ENCODE data around the gene SGCD.

SGCD gene

GRCh38 chr5:156331845-156332244 is 4.9 kb downstream of the SGCD start:
- no peak for DNase-seq
- Mint-ChIP-seq H3K9me3 (no peaks in the 10 kb centered on the region), H3K4me1 (ENCODE audit: low read depth in 2 of 2) (peaks cover 0 to under 1% of the 10 kb centered on the region in 2 donors), H3K27ac (no peak overlapping the region), H3K27me3 (peaks cover 6 to 20% of the 10 kb centered on the region in 2 donors), H3K4me3 (no peak overlapping the region), H3K36me3 (ENCODE audit: insufficient read depth) (no peaks in the 10 kb centered on the region)
- no peak for ATAC-seq (replicated peaks)

GRCh38 chr5:156332245-156332644 is 5.3 kb downstream of the SGCD start:
- Mint-ChIP-seq H3K36me3 (ENCODE audit: insufficient read depth) (no peaks in the 10 kb centered on the region), H3K27me3 (peaks cover 2 to 16% of the 10 kb centered on the region in 2 donors), H3K27ac (no peak overlapping the region), H3K4me3 (no peak overlapping the region), H3K4me1 (ENCODE audit: low read depth in 2 of 2) (no peaks in the 10 kb centered on the region), H3K9me3 (no peaks in the 10 kb centered on the region)
- ATAC-seq (replicated peaks) (no peak), DNase-seq (no peak)

GRCh38 chr5:156339139-156339841 is 12.3 kb downstream of the SGCD start:
- H3K4me3 Mint-ChIP-seq, result no peak overlapping the region
- no peak for ATAC-seq (replicated peaks)
- H3K9me3 Mint-ChIP-seq, result no peaks in the 10 kb centered on the region

GRCh38 chr5:156340893-156341292 is 13.9 kb downstream of the SGCD start:
- no peaks in the 10 kb centered on the region for H3K4me1 Mint-ChIP-seq (ENCODE audit: low read depth in 2 of 2)
- DNase-seq (no peak), ATAC-seq (replicated peaks) (no peak)
- no peaks in the 10 kb centered on the region for H3K9me3 Mint-ChIP-seq
- H3K27me3 Mint-ChIP-seq, result peaks cover 0 to 15% of the 10 kb centered on the region in 2 donors
- H3K27ac Mint-ChIP-seq, result no peak overlapping the region
- H3K36me3 Mint-ChIP-seq (ENCODE audit: insufficient read depth), result no peaks in the 10 kb centered on the region
- no peak overlapping the region for H3K4me3 Mint-ChIP-seq

More at GRCh38 chr5:156339139-156339841, 12.3 kb downstream of the SGCD start:
- Mint-ChIP-seq H3K36me3 (ENCODE audit: insufficient read depth) (no peaks in the 10 kb centered on the region), H3K27me3 (peaks cover 0 to 1% of the 10 kb centered on the region in 2 donors), H3K4me1 (ENCODE audit: low read depth in 2 of 2) (no peaks in the 10 kb centered on the region), H3K27ac (no peak overlapping the region)
- DNase-seq, result no peak

GRCh38 chr5:156350256-156350655 is 23.3 kb downstream of the SGCD start:
- Mint-ChIP-seq H3K4me3 (no peak overlapping the region), H3K9me3 (no peaks in the 10 kb centered on the region)

GRCh38 chr5:156351423-156351822 is 24.5 kb downstream of the SGCD start:
- Mint-ChIP-seq H3K4me1 (ENCODE audit: low read depth in 2 of 2) (no peaks in the 10 kb centered on the region), H3K9me3 (no peaks in the 10 kb centered on the region), H3K4me3 (no peak overlapping the region), H3K27me3 (peaks cover 0 to 24% of the 10 kb centered on the region in 2 donors), H3K36me3 (ENCODE audit: insufficient read depth) (no peaks in the 10 kb centered on the region), H3K27ac (no peak overlapping the region)
- no peak for ATAC-seq (replicated peaks)
- DNase-seq, result no peak

More at GRCh38 chr5:156350256-156350655, 23.3 kb downstream of the SGCD start:
- peaks cover 4 to 20% of the 10 kb centered on the region in 2 donors for H3K27me3 Mint-ChIP-seq
- H3K4me1 Mint-ChIP-seq (ENCODE audit: low read depth in 2 of 2), result no peaks in the 10 kb centered on the region
- H3K27ac Mint-ChIP-seq, result no peak overlapping the region
- ATAC-seq (replicated peaks) (no peak), DNase-seq (no peak)
- H3K36me3 Mint-ChIP-seq (ENCODE audit: insufficient read depth), result no peaks in the 10 kb centered on the region

- H3K36me3 Mint-ChIP-seq (ENCODE audit: insufficient read depth), result no peaks in the 10 kb centered on the region
- DNase-seq (no peak), ATAC-seq (replicated peaks) (no peak)
- no peaks in the 10 kb centered on the region for H3K9me3 Mint-ChIP-seq
- no peak overlapping the region for H3K27ac Mint-ChIP-seq
- no peaks in the 10 kb centered on the region for H3K4me1 Mint-ChIP-seq (ENCODE audit: low read depth in 2 of 2)
- peaks cover 0 to 8% of the 10 kb centered on the region in 2 donors for H3K27me3 Mint-ChIP-seq
- H3K4me3 Mint-ChIP-seq, result no peak overlapping the region
Observed at GRCh38 chr5:156354571-156354970, 27.6 kb downstream of the SGCD start.

- Mint-ChIP-seq H3K36me3 (ENCODE audit: insufficient read depth) (no peaks in the 10 kb centered on the region), H3K4me1 (ENCODE audit: low read depth in 2 of 2) (no peaks in the 10 kb centered on the region), H3K9me3 (no peaks in the 10 kb centered on the region), H3K4me3 (no peak overlapping the region), H3K27ac (no peak overlapping the region), H3K27me3 (peaks cover 0 to 17% of the 10 kb centered on the region in 2 donors)
- DNase-seq (no peak), ATAC-seq (replicated peaks) (no peak)
Observed at GRCh38 chr5:156356238-156356637, 29.3 kb downstream of the SGCD start.

GRCh38 chr5:156359476-156359875 is 32.5 kb downstream of the SGCD start:
- Mint-ChIP-seq H3K27me3 (peaks cover 0 to 17% of the 10 kb centered on the region in 2 donors), H3K4me3 (no peak overlapping the region), H3K4me1 (ENCODE audit: low read depth in 2 of 2) (no peaks in the 10 kb centered on the region), H3K36me3 (ENCODE audit: insufficient read depth) (no peaks in the 10 kb centered on the region), H3K27ac (no peak overlapping the region), H3K9me3 (no peaks in the 10 kb centered on the region)
- DNase-seq, result no peak
- no peak for ATAC-seq (replicated peaks)

- Mint-ChIP-seq H3K27me3 (peaks cover 0 to 11% of the 10 kb centered on the region in 2 donors), H3K9me3 (no peaks in the 10 kb centered on the region), H3K27ac (no peak overlapping the region), H3K36me3 (ENCODE audit: insufficient read depth) (no peaks in the 10 kb centered on the region), H3K4me1 (ENCODE audit: low read depth in 2 of 2) (no peaks in the 10 kb centered on the region), H3K4me3 (no peak overlapping the region)
- ATAC-seq (replicated peaks) (no peak), DNase-seq (no peak)
Observed at GRCh38 chr5:156361436-156362109, 34.6 kb downstream of the SGCD start.

- H3K27ac Mint-ChIP-seq, result no peak overlapping the region
- H3K4me1 Mint-ChIP-seq (ENCODE audit: low read depth in 2 of 2), result no peaks in the 10 kb centered on the region
- no peaks in the 10 kb centered on the region for H3K9me3 Mint-ChIP-seq
- DNase-seq, result no peak
- ATAC-seq (replicated peaks), result no peak
- H3K4me3 Mint-ChIP-seq, result no peak overlapping the region
- no peaks in the 10 kb centered on the region for H3K36me3 Mint-ChIP-seq (ENCODE audit: insufficient read depth)
- H3K27me3 Mint-ChIP-seq, result peaks cover 1 to 9% of the 10 kb centered on the region in 2 donors
Observed at GRCh38 chr5:156363861-156364260, 36.9 kb downstream of the SGCD start.

GRCh38 chr5:156366521-156366920 is 39.6 kb downstream of the SGCD start:
- no peak overlapping the region for H3K4me3 Mint-ChIP-seq
- DNase-seq (no peak), ATAC-seq (replicated peaks) (no peak)
- no peaks in the 10 kb centered on the region for H3K9me3 Mint-ChIP-seq
- no peak overlapping the region for H3K27ac Mint-ChIP-seq
- H3K36me3 Mint-ChIP-seq (ENCODE audit: insufficient read depth), result no peaks in the 10 kb centered on the region
- H3K27me3 Mint-ChIP-seq, result peaks cover 0 to 5% of the 10 kb centered on the region in 2 donors
- H3K4me1 Mint-ChIP-seq (ENCODE audit: low read depth in 2 of 2), result no peaks in the 10 kb centered on the region

GRCh38 chr5:156367597-156367996 is 40.6 kb downstream of the SGCD start:
- ATAC-seq (replicated peaks), result no peak
- peaks cover 0 to 5% of the 10 kb centered on the region in 2 donors for H3K27me3 Mint-ChIP-seq
- DNase-seq, result no peak
- no peaks in the 10 kb centered on the region for H3K4me1 Mint-ChIP-seq (ENCODE audit: low read depth in 2 of 2)
- no peak overlapping the region for H3K27ac Mint-ChIP-seq
- no peaks in the 10 kb centered on the region for H3K9me3 Mint-ChIP-seq
- no peaks in the 10 kb centered on the region for H3K36me3 Mint-ChIP-seq (ENCODE audit: insufficient read depth)
- no peak overlapping the region for H3K4me3 Mint-ChIP-seq

GRCh38 chr5:156375895-156376495 is 49.0 kb downstream of the SGCD start:
- no peak overlapping the region for H3K27ac Mint-ChIP-seq
- H3K4me1 Mint-ChIP-seq (ENCODE audit: low read depth in 2 of 2), result no peaks in the 10 kb centered on the region
- H3K36me3 Mint-ChIP-seq (ENCODE audit: insufficient read depth), result no peaks in the 10 kb centered on the region
- H3K9me3 Mint-ChIP-seq, result no peaks in the 10 kb centered on the region
- peaks cover 3 to 9% of the 10 kb centered on the region in 2 donors for H3K27me3 Mint-ChIP-seq
- no peak for DNase-seq
- H3K4me3 Mint-ChIP-seq, result no peak overlapping the region
- no peak for ATAC-seq (replicated peaks)
